Raji (cell line): ENCODE data around the gene EPGN.

ENCODE experiments used
- POLR2A ChIP-seq: IDR thresholded peaks from 2 replicates; pipeline ENCODE4 v1.6.1; 2011; ENCODE audit warnings: low read depth, low read length, control low read depth; ENCODE audit not compliant: insufficient read depth

The EPGN gene

GRCh38 chr4:74293558-74293957 lies 14.7 kb upstream of the EPGN start:
- no peak for TF ChIP-seq POLR2A

DNA sequence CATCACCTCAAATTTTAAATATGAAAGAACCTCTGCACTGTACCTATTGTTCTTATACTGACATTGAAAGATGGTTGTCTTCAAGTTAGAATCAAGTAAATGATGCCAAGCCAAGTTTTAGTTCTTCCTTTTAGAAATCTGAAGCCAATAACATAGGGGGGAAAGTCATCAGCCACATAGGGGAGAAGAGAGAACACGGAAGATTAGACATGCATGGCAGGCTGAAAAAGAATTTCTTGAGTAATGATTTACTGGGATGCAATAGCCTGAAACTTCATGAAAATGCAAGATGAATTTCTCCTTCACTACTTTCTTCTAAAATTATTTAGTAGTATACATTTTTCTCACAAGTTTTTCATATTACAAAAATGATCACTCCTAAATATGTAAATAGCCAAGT lies 13.6 kb upstream of the EPGN start:
- no peak for TF ChIP-seq POLR2A

- TF ChIP-seq POLR2A: no peak
These were observed 10.7 kb upstream of the EPGN start for GRCh38 chr4:74297539-74297938.

DNA sequence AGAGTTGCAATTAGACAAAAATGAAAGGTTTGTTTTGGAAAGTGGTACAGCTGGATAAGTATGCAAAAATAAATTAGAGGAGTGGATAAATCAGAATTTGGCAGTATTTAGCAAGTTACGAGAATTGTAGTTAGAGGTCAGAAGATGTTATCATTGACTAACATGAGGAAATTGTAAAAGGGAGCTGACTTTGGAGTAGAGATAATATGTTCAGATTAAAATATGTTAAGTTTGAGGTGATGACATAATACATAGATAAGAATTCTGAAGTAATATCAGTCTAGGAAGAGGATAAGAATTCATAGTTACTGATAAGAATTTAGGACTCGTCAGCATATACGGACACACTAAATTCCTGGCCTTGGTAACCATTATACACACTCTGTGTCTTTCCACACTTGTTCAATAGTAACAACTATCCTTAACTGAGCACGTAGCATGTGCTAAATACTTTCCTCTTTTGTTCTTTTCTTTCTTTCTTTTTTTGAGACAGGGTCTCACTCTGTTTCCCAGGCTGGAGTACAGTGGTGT lies 4.1 kb upstream of the EPGN start:
- TF ChIP-seq POLR2A: no peak

- no peak for TF ChIP-seq POLR2A
These were observed 3.3 kb upstream of the EPGN start for GRCh38 chr4:74305000-74305399.

GRCh38 chr4:74307170-74307569 lies 1.1 kb upstream of the EPGN start:
- no peak for TF ChIP-seq POLR2A

- TF ChIP-seq POLR2A: no peak
These were observed 953 bp downstream of the EPGN start for GRCh38 chr4:74309223-74309622.

DNA sequence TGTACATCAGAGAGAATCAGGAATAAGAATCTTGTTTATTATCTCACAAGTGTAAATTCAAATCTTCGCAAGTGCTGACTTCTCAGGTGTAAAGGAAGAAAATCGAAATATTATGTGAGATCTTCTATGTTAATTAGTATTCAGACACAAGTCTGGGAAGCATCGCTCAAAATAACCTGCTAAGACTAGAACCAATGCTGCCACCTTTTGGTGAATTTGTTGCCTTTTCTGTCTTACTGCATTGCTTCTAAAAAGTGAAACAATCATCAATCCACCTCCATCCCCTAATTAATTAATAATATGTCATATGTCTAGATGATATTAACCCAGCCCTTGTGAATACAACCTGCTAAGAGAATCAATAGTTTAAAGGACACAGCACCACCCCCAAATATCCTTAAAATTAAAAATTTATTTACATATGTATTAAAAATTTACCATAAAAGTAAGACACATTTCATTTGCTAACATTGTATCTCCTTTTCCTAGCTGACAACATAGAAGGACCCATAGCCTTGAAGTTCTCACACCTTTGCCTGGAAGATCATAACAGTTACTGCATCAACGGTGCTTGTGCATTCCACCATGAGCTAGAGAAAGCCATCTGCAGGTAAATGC lies 3.5 kb downstream of the EPGN start:
- no peak for TF ChIP-seq POLR2A

DNA sequence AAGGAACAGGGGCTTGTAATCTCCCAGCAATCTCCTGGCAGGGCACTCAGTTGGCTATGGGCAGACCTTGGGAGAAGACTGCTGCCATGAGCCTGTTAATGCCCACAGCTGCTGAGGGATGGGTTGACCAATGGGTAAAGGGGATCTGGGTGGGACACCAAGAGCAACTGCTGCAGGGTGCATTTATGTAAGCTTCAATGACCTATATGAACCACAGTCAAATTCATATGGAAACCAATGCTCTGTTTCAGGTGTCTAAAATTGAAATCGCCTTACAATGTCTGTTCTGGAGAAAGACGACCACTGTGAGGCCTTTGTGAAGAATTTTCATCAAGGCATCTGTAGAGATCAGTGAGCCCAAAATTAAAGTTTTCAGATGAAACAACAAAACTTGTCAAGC lies 6.1 kb downstream of the EPGN start:
- TF ChIP-seq POLR2A: no peak

DNA sequence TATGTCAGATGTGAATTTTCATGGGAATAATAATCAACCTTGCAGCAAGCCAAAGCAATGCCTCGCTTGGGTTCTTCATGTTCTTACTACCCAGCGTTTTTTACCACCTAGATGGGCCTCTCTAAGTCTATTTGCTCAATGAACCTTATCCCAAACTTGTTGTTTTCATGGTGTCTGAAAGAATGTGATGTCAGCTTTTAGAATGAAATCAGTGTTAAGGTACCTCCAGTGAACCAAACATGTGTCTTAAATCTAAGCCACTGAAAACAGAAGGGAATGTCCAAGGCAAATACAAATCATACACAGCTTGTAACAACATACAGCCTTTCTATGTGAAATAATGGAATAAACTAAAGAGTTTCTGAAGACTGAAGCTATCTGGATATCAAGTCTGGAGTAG lies 6.7 kb downstream of the EPGN start:
- TF ChIP-seq POLR2A: no peak

DNA sequence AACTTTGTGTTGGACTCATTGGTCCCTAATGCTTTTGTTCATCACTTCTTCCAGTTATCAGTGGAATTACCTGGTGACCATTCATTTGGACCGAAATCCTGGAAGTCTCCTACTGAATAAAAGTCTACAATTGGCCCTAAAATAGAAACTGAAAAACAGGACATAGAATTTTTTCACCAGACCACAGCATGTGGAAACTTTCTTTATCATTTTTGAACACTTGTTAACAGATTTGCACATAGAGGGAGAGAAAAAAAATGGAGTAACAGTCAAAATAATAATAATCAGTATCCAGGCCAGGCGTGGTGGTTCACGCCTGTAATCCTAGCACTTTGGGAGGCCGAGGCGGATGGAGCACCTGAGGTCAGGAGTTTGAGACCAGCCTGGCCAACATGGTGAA lies 7.1 kb downstream of the EPGN start:
- TF ChIP-seq POLR2A: no peak

DNA sequence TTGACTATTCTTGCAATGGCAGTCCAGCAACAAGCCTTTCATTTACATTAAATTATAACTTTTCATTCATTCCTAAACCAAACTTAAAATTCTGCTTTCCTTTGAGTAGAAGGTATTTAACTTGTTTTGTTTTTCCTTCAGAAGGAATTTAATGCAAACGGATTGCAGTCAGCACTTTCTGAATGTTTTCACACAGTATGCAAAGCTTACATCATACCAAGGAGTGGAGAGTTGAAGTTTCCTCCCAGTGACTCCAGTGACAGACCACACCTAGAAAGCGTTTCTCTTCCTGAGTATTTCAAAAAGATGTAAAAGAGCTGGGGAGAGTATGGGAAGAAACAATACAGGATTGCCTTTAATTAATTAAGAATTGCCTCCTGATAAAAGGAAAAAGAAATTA lies 8.1 kb downstream of the EPGN start:
- no peak for TF ChIP-seq POLR2A

GRCh38 chr4:74317616-74318246 lies 9.5 kb downstream of the EPGN start:
- TF ChIP-seq POLR2A: no peak

GRCh38 chr4:74318276-74318675 lies 10.0 kb downstream of the EPGN start:
- TF ChIP-seq POLR2A: no peak

GRCh38 chr4:74319470-74319869 lies 11.2 kb downstream of the EPGN start:
- no peak for TF ChIP-seq POLR2A

DNA sequence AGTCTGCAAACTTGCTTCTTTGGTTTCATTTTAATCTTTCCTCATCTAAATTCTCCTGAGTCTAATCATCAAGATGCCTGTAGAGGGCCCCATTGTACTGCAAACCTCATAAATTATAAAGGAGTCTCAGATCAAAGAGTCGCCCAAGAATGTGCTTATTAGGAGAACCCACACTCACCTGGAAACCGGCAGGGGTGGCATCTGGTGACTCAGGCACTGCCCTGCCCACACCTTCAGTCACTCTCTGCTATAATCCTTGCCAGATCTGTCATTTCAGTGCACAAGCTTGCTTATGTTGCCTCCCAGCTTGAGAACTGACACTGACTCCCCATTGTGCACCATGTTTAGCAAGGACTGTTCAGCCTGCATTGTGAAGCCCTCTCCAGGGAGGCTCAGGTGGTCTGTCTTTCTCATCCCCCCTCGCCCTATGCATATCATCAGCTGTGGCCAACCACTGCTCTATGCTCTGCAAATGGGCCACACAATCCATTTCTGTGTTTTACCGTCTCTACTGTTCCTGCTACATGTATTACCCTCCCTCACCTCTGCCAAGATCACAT lies 12.4 kb downstream of the EPGN start:
- TF ChIP-seq POLR2A: no peak

GRCh38 chr4:74322301-74322700 lies 14.0 kb downstream of the EPGN start:
- TF ChIP-seq POLR2A: no peak

- TF ChIP-seq POLR2A: no peak
These were observed 15.4 kb downstream of the EPGN start for GRCh38 chr4:74323663-74324062.
